Neural crest cell (in vitro differentiated cells): ENCODE measurements around the gene KDM6A. TPM values are rescaled to one million over a fixed set of nuclear protein-coding genes. Genes with fewer than 3 reads are reported as not detected.
A peak's percentile ranks its signal among the peaks of the same experiment; 100 is the strongest.
"Not testable (repeated sequence)": the region's sequence is repeated elsewhere in the genome, so short reads cannot be mapped to it uniquely, and the experiment has no call there.

Source experiments
- DNase-seq: peaks from one replicate; pipeline ENCODE4 v3.0.0; 2021; ENCODE audit warnings: low read depth, mixed read lengths, low spot score
- H3K27ac Mint-ChIP-seq: one replicate; pipeline ENCODE4 v1.8.0; 2021; ENCODE audit warnings: mild to moderate bottlenecking, mixed read lengths; ENCODE audit not compliant: unreplicated experiment
- H3K27me3 Mint-ChIP-seq: 2 replicates; pipeline ENCODE4 v1.8.0; 2021; ENCODE audit warnings: low read depth, mild to moderate bottlenecking, mixed read lengths
- H3K36me3 Mint-ChIP-seq: 2 replicates; pipeline ENCODE4 v1.8.0; 2021; ENCODE audit warnings: low read depth, mild to moderate bottlenecking, mixed read lengths
- H3K4me1 Mint-ChIP-seq: 2 replicates; pipeline ENCODE4 v1.8.0; 2021; ENCODE audit warnings: mixed read lengths
- H3K4me3 Mint-ChIP-seq: one replicate; pipeline ENCODE4 v1.8.0; 2021; ENCODE audit warnings: mild to moderate bottlenecking, mixed read lengths
- H3K9me3 Mint-ChIP-seq: 2 replicates; pipeline ENCODE4 v1.8.0; 2021; ENCODE audit warnings: mixed read lengths
- total RNA-seq: library from RNA; stranded (reverse); gene quantifications from 2 replicates; pipeline ENCODE4 v1.2.1, GENCODE V29; 2021
- TF ChIP-seq, protein P1 (sequence below): fragments of 200-600 bp; sonication (generic); conservative IDR thresholded peaks from 2 replicates; pipeline ENCODE4 v1.5.0; 2021; ENCODE audit warnings: antibody characterized with exemption, mild to moderate bottlenecking

The KDM6A gene
- total RNA-seq, 1 donor from 2014 or later: 21.4 TPM

DNA sequence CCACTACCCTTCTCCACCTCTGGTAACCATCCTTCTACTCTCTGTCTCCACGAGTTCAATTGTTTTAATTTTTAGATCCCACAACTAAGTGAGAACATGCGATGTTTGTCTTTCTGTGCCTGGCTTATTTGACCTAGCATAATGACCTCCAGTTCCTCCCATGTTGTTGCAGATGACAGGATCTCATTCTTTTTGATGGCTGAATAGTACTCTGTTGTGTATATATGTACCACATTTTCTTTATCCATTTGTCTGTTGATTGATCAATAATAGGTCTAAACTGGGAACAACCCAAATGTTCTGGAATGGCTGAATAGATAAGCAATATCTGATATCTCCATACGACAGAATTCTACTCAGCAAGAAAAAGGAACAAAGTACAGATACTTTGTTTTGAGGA lies 260.5 kb downstream of the KDM6A start:
- TF ChIP-seq, protein P1, sequence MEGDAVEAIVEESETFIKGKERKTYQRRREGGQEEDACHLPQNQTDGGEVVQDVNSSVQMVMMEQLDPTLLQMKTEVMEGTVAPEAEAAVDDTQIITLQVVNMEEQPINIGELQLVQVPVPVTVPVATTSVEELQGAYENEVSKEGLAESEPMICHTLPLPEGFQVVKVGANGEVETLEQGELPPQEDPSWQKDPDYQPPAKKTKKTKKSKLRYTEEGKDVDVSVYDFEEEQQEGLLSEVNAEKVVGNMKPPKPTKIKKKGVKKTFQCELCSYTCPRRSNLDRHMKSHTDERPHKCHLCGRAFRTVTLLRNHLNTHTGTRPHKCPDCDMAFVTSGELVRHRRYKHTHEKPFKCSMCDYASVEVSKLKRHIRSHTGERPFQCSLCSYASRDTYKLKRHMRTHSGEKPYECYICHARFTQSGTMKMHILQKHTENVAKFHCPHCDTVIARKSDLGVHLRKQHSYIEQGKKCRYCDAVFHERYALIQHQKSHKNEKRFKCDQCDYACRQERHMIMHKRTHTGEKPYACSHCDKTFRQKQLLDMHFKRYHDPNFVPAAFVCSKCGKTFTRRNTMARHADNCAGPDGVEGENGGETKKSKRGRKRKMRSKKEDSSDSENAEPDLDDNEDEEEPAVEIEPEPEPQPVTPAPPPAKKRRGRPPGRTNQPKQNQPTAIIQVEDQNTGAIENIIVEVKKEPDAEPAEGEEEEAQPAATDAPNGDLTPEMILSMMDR: no peak
- peaks cover 14% of the 10 kb centered on the region for H3K4me1 Mint-ChIP-seq
- H3K27me3 Mint-ChIP-seq: no peaks in the 10 kb centered on the region
- H3K27ac Mint-ChIP-seq: no peak overlapping the region
- H3K4me3 Mint-ChIP-seq: no peak overlapping the region
- DNase-seq: no peak
- H3K36me3 Mint-ChIP-seq: peaks cover 15% of the 10 kb centered on the region
- H3K9me3 Mint-ChIP-seq: peaks cover 33% of the 10 kb centered on the region

DNA sequence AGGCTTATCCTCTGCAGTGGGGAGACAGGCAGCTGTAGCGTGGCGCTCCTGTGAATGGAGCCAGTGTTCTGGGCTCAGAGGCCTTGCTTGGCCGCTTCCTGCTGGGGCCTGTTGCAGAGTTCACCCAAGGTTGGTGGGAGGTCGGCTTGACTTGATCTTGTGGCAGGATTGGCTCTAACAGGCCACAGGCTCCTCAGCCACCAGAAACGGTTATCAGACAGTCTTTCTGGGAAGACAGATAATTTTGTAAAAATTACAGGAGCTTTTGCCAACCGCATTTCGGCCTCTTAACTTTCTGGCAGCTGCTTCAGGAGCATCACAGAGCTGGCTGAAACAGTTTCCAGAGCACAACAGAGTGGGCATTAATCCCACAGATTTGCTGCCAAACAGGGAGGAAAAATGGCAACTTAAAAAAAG lies 261.3 kb downstream of the KDM6A start:
- peaks cover 14% of the 10 kb centered on the region for H3K4me1 Mint-ChIP-seq
- TF ChIP-seq, protein P1: no peak
- H3K27me3 Mint-ChIP-seq: no peaks in the 10 kb centered on the region
- peaks cover 31% of the 10 kb centered on the region for H3K9me3 Mint-ChIP-seq
- DNase-seq: peak; percentile 5
- peak overlapping the region; percentile 31 for H3K27ac Mint-ChIP-seq
- peaks cover 14% of the 10 kb centered on the region for H3K36me3 Mint-ChIP-seq
- no peak overlapping the region for H3K4me3 Mint-ChIP-seq

DNA sequence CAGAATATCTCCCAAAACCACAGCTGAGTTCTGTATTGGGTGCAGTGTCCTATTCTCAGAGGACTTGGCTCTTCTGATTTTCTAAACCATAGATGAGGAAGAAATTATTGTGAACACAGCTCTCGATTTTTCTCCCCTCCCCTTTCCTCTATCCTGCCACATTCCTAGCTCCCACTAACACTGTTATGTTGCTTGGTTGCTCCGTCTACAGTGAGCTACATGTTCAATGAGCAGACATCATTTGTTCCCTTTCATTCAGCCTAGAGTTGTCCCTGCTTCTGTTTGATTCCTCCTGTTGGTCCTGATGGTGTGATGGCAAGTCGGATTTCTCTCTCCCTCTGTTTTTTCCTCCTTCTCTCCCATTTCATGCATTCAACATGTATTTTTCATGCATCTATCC lies 261.8 kb downstream of the KDM6A start:
- peaks cover 35% of the 10 kb centered on the region for H3K9me3 Mint-ChIP-seq
- peaks cover 14% of the 10 kb centered on the region for H3K36me3 Mint-ChIP-seq
- H3K27ac Mint-ChIP-seq: peak overlapping the region; percentile 31
- no peaks in the 10 kb centered on the region for H3K27me3 Mint-ChIP-seq
- TF ChIP-seq, protein P1: no peak
- no peak overlapping the region for H3K4me3 Mint-ChIP-seq
- H3K4me1 Mint-ChIP-seq: peaks cover 14% of the 10 kb centered on the region
- no peak for DNase-seq

DNA sequence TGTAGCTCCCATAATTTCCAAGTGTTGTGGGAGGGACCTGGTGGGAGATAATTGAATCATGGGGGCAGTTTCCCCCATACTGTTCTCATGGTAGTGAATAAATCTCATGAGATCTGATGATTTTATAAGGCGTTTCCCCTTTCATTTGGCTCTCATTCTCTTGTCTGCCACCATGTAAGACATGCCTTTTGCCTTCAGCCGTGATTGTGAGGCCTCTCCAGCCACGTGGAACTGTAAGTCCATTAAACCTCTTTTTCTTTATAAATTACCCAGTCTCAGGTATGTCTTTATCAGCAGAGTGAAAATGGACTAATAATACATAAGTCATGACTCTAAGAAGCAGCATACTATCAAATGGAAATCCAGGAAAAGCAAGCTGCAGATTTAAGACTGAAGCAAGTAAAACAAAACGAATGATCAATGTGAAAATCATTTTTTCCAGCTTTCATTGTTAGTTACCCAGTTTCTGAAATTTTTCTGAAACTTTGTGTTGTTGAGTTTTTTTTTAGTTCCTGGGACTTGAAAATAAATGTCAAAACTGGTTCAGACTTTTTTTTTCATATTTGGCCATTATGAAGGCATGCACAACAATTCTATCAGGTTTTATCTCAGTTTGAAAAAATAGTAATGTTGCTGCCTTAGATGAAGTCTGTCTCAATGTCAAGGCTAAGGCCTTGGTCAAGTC lies 262.5 kb downstream of the KDM6A start:
- not testable (repeated sequence) for H3K4me3 Mint-ChIP-seq, H3K27me3 Mint-ChIP-seq, DNase-seq, H3K36me3 Mint-ChIP-seq, H3K27ac Mint-ChIP-seq
- peaks cover 14% of the 10 kb centered on the region for H3K4me1 Mint-ChIP-seq
- H3K9me3 Mint-ChIP-seq: peaks cover 30% of the 10 kb centered on the region

DNA sequence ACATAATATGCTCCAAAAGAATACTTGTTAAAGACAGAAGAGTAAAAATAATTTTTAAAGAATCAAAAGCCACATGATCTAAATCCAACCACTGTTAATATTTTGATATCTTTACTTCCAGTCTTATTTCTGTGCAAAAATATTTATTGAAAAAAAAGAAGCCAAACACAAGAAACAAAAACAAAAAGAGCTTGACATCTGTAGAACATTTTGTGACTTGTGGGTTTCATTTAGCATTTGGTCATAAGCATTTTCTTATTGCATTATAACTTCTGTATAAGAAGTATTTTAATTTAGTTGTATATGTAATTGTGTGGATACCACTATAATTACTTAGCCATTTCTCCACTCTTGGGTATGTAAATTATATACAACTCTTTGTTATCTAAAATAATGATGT lies 264.5 kb downstream of the KDM6A start:
- H3K4me3 Mint-ChIP-seq: no peak overlapping the region
- no peaks in the 10 kb centered on the region for H3K27me3 Mint-ChIP-seq
- DNase-seq: no peak
- peaks cover 14% of the 10 kb centered on the region for H3K4me1 Mint-ChIP-seq
- peaks cover 6% of the 10 kb centered on the region for H3K36me3 Mint-ChIP-seq
- H3K27ac Mint-ChIP-seq: no peak overlapping the region
- TF ChIP-seq, protein P1: no peak
- peaks cover 21% of the 10 kb centered on the region for H3K9me3 Mint-ChIP-seq

DNA sequence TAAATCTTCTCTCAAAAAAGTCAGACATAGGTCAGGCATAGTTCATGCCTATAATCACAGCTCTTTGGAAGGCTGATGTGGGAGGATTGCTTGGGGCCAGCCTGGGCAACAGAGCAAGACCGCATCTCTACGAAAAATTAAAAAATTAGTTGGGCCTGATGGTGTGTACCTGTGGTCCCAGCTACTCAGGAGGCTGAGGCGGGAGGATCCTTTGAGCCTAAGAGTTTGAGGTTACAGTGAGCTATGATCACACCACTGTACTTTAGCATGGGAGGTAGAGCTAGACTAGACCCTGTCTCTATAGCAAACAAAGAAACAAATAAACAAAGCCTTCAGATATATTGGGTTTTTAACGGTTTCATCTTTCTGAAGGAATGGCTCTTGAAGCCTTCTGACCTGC lies 265.5 kb downstream of the KDM6A start:
- peaks cover 16% of the 10 kb centered on the region for H3K9me3 Mint-ChIP-seq
- DNase-seq: no peak
- no peak overlapping the region for H3K4me3 Mint-ChIP-seq
- TF ChIP-seq, protein P1: no peak
- H3K27me3 Mint-ChIP-seq: no peaks in the 10 kb centered on the region
- no peak overlapping the region for H3K27ac Mint-ChIP-seq
- H3K36me3 Mint-ChIP-seq: peaks cover 5% of the 10 kb centered on the region
- H3K4me1 Mint-ChIP-seq: peaks cover 18% of the 10 kb centered on the region
